Measurements from ENCODE around the gene OR5C1. TPM values are rescaled to one million over a fixed set of nuclear protein-coding genes. Genes with fewer than 3 reads are reported as not detected.
"Not testable (repeated sequence)": the region's sequence is repeated elsewhere in the genome, so short reads cannot be mapped to it uniquely, and the experiment has no call there.

OR5C1 gene
- total RNA-seq, 3 donors from 2014 or later (not counting 1 experiment from before 2014, with no cell fraction given): not detected

DNA sequence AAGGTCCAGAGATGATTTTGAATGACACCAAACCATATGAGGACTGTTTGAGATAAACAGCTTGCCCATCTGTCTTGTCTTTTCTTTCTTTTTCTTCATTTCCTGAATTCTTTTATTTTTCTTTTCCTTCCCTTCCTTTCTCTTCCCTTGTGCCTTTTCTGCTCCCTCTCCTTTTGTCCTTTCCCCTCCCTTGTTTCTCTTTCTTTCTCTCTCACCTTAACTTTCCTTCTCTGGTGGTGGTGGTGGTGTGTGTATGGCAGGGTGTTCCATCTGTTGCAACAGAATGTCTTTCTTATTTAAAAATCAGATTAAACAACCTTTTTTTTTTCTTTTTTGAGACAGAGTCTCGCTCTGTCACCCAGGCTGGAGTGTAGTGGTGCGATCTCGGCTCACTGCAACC lies 43.5 kb downstream of the OR5C1 start:
- H3K4me3 ChIP-seq (ENCODE audit: low read length): no peak overlapping the region
- ATAC-seq (no peak), DNase-seq (no peak)
- no peak overlapping the region for H3K27ac ChIP-seq (ENCODE audit: low read length)
- intact Hi-C loops (cut with micrococcal nuclease): no loop called here
- Mint-ChIP-seq H3K27ac (peak overlapping the region; percentile 69 to 74), H3K4me1 (peaks cover 19 to 37% of the 10 kb centered on the region in 2 donors), H3K27me3 (ENCODE audit: low read depth in 2 of 2) (no peaks in the 10 kb centered on the region), H3K9me3 (no peaks in the 10 kb centered on the region), H3K4me3 (peak overlapping the region; percentile 14), H3K36me3 (no peaks in the 10 kb centered on the region)
- WGBS (ENCODE audit: insufficient coverage): 81% methylated on average over 3 of the region's 3 CpGs
- TF ChIP-seq, protein P1, sequence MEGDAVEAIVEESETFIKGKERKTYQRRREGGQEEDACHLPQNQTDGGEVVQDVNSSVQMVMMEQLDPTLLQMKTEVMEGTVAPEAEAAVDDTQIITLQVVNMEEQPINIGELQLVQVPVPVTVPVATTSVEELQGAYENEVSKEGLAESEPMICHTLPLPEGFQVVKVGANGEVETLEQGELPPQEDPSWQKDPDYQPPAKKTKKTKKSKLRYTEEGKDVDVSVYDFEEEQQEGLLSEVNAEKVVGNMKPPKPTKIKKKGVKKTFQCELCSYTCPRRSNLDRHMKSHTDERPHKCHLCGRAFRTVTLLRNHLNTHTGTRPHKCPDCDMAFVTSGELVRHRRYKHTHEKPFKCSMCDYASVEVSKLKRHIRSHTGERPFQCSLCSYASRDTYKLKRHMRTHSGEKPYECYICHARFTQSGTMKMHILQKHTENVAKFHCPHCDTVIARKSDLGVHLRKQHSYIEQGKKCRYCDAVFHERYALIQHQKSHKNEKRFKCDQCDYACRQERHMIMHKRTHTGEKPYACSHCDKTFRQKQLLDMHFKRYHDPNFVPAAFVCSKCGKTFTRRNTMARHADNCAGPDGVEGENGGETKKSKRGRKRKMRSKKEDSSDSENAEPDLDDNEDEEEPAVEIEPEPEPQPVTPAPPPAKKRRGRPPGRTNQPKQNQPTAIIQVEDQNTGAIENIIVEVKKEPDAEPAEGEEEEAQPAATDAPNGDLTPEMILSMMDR (IDR thresholded peaks at IDR 0.05): no peak
- H3K36me3 ChIP-seq (ENCODE audit: control insufficient read depth, insufficient read depth, low read length): no peaks in the 10 kb centered on the region
- no peaks in the 10 kb centered on the region for H3K27me3 ChIP-seq (ENCODE audit: control insufficient read depth, insufficient read depth, low read length)
- H3K4me1 ChIP-seq (ENCODE audit: control insufficient read depth, insufficient read depth, low read length): peaks cover 27% of the 10 kb centered on the region
- no peaks in the 10 kb centered on the region for H3K9me3 ChIP-seq (ENCODE audit: control insufficient read depth, insufficient read depth, low read length)

DNA sequence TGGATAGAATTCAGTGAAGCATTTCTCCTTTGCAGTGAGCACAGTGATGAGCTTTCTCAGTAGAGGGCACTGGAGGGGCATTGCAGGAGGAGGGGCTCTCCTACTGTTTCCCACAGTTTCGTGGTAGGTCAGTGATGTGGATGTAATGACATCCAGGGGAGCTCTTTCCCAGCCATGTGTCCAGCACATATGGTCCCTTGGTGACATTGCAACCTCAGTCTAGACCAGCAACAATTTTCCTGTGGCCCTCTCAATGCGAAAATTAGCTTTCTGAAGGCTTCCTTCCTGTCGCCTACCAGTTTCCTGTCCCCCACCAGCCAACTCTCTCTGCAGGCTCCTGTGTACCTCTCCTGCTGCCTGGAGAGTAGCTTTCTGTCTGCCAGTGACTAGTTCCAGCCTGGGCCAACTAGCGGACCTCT lies 46.6 kb downstream of the OR5C1 start:
- intact Hi-C loops (cut with micrococcal nuclease): no loop called here
- peak in 1 of 2 donors; percentile 46 for DNase-seq
- H3K27me3 Mint-ChIP-seq (ENCODE audit: low read depth in 2 of 2): no peaks in the 10 kb centered on the region

DNA sequence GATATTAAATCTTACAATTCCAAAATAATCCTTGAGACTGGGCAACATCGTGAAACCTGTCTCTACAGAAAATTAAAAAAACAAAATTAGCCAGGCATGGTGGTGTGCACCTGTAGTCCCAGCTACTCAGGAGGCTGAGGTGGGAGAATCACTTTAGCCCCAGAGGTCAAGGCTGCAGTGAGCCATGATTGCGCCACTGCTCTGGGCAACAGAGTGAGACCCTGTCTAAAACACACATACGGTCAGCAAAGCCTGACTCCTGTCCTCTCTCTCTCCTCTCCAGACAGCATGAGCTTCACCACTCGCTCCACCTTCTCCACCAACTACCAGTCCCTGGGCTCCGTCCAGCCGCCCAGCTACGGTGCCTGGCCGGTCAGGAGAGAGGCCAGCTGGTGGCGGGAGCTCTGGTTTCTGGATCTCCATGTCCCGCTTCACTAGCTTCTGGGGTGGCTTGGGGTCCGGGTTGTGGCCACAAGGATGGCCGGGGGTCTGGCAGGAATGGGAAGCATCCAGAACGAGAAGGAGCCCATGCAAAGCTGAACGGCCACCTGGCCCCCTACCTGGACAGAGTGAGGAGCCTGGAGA lies 48.6 kb downstream of the OR5C1 start:
- Mint-ChIP-seq H3K27me3 (ENCODE audit: low read depth in 2 of 2) (no peaks in the 10 kb centered on the region), H3K36me3 (no peaks in the 10 kb centered on the region), H3K4me1 (peaks cover 6 to 18% of the 10 kb centered on the region in 2 donors), H3K27ac (no peak overlapping the region), H3K9me3 (no peaks in the 10 kb centered on the region), H3K4me3 (no peak overlapping the region)
- peaks cover 13% of the 10 kb centered on the region for H3K4me1 ChIP-seq (ENCODE audit: control insufficient read depth, insufficient read depth, low read length)
- H3K4me3 ChIP-seq (ENCODE audit: low read length): no peak overlapping the region
- no peaks in the 10 kb centered on the region for H3K36me3 ChIP-seq (ENCODE audit: control insufficient read depth, insufficient read depth, low read length)
- DNase-seq: no peak
- H3K27me3 ChIP-seq (ENCODE audit: control insufficient read depth, insufficient read depth, low read length): no peaks in the 10 kb centered on the region
- ATAC-seq: no peak
- intact Hi-C loops (cut with micrococcal nuclease): no loop called here
- no peak overlapping the region for H3K27ac ChIP-seq (ENCODE audit: low read length)
- TF ChIP-seq, protein P1 (IDR thresholded peaks at IDR 0.05): no peak
- H3K9me3 ChIP-seq (ENCODE audit: control insufficient read depth, insufficient read depth, low read length): no peaks in the 10 kb centered on the region
- WGBS (ENCODE audit: insufficient coverage): 94% methylated on average over 14 of the region's 14 CpGs

More for the DNA sequence above, 46.6 kb downstream of the OR5C1 start:
- no peaks in the 10 kb centered on the region for H3K9me3 ChIP-seq (ENCODE audit: control insufficient read depth, insufficient read depth, low read length)
- no peaks in the 10 kb centered on the region for H3K36me3 ChIP-seq (ENCODE audit: control insufficient read depth, insufficient read depth, low read length)
- no peaks in the 10 kb centered on the region for H3K27me3 ChIP-seq (ENCODE audit: control insufficient read depth, insufficient read depth, low read length)
- H3K27ac ChIP-seq (ENCODE audit: low read length): no peak overlapping the region
- TF ChIP-seq, protein P1 (IDR thresholded peaks at IDR 0.05): no peak
- Mint-ChIP-seq H3K4me3 (no peak overlapping the region), H3K27ac (peak overlapping the region; percentile 17 to 41), H3K36me3 (no peaks in the 10 kb centered on the region), H3K9me3 (no peaks in the 10 kb centered on the region), H3K4me1 (peaks cover 11 to 23% of the 10 kb centered on the region in 2 donors)
- ATAC-seq: no peak
- H3K4me3 ChIP-seq (ENCODE audit: low read length): no peak overlapping the region
- WGBS (ENCODE audit: insufficient coverage): 6% methylated on average over 4 of the region's 4 CpGs
- peaks cover 15% of the 10 kb centered on the region for H3K4me1 ChIP-seq (ENCODE audit: control insufficient read depth, insufficient read depth, low read length)

DNA sequence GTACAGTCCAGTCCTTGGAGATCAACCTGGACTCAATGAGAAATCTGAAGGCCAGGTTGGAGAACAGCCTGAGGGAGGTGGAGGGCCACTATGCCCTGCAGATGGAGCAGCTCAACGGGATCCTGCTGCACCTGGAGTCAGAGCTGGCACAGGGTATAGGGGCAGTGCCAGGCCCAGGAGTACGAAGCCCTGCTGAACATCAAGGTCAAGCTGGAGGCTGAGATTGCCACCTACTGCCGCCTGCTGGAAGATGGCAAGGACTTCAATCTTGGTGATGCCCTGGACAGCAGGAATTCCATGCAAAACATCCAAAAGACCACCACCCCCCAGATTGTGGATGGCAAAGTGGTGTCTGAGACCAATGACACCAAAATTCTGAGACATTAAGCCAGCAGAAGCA lies 49.7 kb downstream of the OR5C1 start:
- H3K4me1 Mint-ChIP-seq: peaks cover 0 to 12% of the 10 kb centered on the region in 2 donors
- H3K36me3 ChIP-seq (ENCODE audit: control insufficient read depth, insufficient read depth, low read length); H3K4me3 Mint-ChIP-seq; H3K27ac Mint-ChIP-seq; H3K9me3 ChIP-seq (ENCODE audit: control insufficient read depth, insufficient read depth, low read length); intact Hi-C loops (cut with micrococcal nuclease); H3K36me3 Mint-ChIP-seq; H3K4me3 ChIP-seq (ENCODE audit: low read length); H3K27me3 ChIP-seq (ENCODE audit: control insufficient read depth, insufficient read depth, low read length); H3K27me3 Mint-ChIP-seq (ENCODE audit: low read depth in 2 of 2); H3K9me3 Mint-ChIP-seq; H3K27ac ChIP-seq (ENCODE audit: low read length); H3K4me1 ChIP-seq (ENCODE audit: control insufficient read depth, insufficient read depth, low read length); DNase-seq; ATAC-seq: not testable (repeated sequence)
- 95% methylated on average over 3 of the region's 3 CpGs for WGBS (ENCODE audit: insufficient coverage)

Other genes starting within 250 kb of the OR5C1 start
- gene OR1N2, start 235.8 kb upstream of the OR5C1 start, total RNA-seq: not detected
- under 1 TPM in 1 of 3 donors, not detected in 2; 0.40 TPM for gene OR1L8, start 205.5 kb upstream of the OR5C1 start, total RNA-seq
- gene OR1Q1, start 174.2 kb upstream of the OR5C1 start, total RNA-seq: not detected
- gene OR1B1, start 131.3 kb upstream of the OR5C1 start, total RNA-seq: 1 to 10 TPM in 1 of 3 donors, under 1 TPM in 1, not detected in 1; 0.75 to 1.1 TPM
- gene OR1L1, start 127.2 kb upstream of the OR5C1 start, total RNA-seq: not detected
- gene OR1L3, start 113.8 kb upstream of the OR5C1 start, total RNA-seq: not detected
- gene OR1L4, start 64.9 kb upstream of the OR5C1 start, total RNA-seq: not detected
- gene OR1L6, start 46.6 kb upstream of the OR5C1 start, total RNA-seq: not detected
- not detected for gene OR1K1, start 11.2 kb downstream of the OR5C1 start, total RNA-seq
- gene PDCL, start 39.7 kb downstream of the OR5C1 start, total RNA-seq: 10 to 100 TPM; 13.0 to 20.5 (median 17.8) TPM
- 10 to 100 TPM; 74.0 to 78.8 (median 77.3) TPM for gene RC3H2, start 116.4 kb downstream of the OR5C1 start, total RNA-seq
- gene ZBTB6, start 124.4 kb downstream of the OR5C1 start, total RNA-seq: 1 to 10 TPM; 4.7 to 6.6 (median 5.8) TPM
- gene ZBTB26, start 142.6 kb downstream of the OR5C1 start, total RNA-seq: 10 to 100 TPM in 1 of 3 donors, 1 to 10 TPM in 2; 7.8 to 12.2 (median 9.2) TPM
- 10 to 100 TPM; 37.4 to 49.2 (median 43.0) TPM for gene RABGAP1, start 152.1 kb downstream of the OR5C1 start, total RNA-seq
- 1 to 10 TPM in 1 of 3 donors, not detected in 2; 1.9 TPM for gene GPR21, start 244.7 kb downstream of the OR5C1 start, total RNA-seq